A172 (cell line): ENCODE measurements around the gene GALNT2. TPM values are rescaled to one million over a fixed set of nuclear protein-coding genes. Genes with fewer than 3 reads are reported as not detected.

Source experiments
- DNase-seq: peaks from one replicate; pipeline ENCODE4 v3.0.0-alpha.2; 2015; ENCODE audit warnings: low spot score
- total RNA-seq: library from RNA; depleted of rRNA; stranded (reverse); fragments of >200 nt; shearing (Covaris generic); gene quantifications from 2 replicates; pipeline ENCODE4 v1.2.3, GENCODE V29; 2014

The GALNT2 gene
- total RNA-seq, 1 experiment from 2014 or later, result 79.8 TPM

DNA sequence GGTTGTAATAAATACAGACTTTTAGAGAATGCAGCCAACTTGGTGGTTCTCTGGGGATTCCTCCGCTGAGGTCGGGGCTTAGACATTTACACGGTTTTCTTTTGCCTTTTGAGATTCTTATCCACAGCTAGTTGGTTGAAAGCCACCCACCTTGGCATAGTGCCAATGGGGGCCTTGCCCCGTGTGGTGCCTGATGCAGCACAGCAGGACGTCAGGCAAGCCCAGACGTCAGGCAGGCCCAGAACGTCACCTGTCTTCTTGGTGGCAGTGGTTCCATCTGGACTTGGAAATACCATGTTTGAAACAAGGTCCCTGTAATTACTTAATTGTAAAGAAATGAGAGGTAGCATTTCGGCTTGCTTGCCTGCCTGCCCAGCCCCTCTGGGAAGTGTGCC is 78.5 kb downstream of the GALNT2 start:
- no peak for DNase-seq

DNA sequence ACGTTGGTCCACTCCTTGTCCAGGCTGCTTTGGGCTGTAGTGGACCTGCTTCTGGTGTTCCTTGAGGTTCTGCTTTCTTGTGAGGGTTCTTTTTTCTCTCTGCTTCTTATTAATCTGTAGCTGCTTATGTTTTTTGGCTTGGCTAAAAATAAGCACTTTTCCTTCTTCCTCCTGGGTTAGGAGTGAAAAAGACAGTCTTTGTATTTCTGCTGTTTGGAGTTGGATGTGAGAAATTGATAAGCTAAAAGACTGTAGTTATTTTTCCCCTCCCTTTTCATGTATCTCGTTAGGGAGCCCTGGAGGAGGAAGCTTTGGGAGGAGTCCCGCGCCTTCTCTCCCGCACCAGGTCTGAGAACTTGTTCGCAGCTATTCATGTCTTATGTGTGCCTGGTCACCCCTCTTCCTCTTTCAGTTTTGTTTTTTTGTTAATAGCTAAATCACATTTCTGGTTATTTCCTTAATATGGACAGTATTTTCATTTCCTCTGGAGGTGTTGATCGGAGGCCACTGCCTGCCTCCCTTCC is 79.0 kb downstream of the GALNT2 start:
- DNase-seq, result no peak

DNA sequence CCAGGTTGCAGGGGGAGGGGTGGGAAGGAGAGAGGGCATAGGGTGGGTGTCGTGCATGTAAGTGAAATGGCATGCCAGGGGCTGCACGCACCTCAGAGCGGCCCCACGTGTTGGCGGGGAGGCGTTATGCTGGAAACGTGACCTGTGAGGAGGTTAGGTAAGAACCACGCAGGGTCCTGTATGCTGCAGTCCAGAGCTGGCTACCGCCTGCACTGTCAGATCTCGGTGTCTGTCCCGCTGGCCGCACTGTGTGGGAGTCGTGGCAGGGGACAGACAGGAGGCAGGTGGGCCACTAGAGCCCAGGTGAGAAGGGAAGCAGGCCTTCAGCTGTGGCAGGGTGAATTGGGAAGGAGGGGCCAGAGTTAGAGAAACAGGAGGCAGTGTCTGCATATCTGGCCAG is 79.7 kb downstream of the GALNT2 start:
- DNase-seq, result no peak

DNA sequence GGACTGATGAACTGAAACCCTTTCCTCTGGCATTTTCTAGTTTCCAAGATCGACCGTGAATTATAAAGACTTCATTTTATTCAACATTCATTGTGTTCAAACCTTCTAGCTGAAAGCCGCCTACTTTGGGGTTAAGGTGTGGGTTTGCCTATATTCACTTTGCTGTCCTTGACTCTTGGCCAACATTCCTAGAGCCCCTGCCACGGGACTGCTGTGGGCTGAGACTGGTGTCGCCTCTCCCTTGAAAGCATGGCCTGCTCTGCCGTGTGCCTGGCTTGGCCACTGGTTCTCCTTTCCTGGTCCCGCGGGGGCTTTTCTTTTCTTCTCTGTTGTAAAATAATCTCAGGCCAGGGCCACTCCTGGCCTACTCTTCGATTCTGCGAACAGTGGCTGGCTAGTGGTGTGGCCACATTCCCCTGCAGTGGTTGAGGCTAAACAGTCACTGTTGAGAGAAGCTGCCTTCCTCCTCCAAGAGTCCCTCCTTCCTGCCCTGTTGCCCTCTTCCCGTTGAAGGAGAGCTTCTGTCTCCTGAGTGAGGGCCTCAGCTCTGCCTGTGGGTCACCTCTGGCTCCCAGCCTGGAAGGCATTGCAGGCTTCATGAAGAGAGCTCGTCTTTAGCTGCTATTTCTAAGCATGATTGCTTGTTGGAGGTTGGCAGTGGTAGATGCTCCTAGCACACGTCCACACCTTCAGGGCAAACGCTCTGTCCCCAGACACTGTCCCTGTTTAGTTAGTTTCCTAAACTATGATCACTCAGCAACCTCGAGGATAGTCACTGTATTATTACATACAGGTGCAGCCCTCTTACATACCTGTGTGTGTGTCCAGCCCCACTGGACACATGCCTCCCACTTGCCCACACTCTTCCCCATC is 80.5 kb downstream of the GALNT2 start:
- no peak for DNase-seq

DNA sequence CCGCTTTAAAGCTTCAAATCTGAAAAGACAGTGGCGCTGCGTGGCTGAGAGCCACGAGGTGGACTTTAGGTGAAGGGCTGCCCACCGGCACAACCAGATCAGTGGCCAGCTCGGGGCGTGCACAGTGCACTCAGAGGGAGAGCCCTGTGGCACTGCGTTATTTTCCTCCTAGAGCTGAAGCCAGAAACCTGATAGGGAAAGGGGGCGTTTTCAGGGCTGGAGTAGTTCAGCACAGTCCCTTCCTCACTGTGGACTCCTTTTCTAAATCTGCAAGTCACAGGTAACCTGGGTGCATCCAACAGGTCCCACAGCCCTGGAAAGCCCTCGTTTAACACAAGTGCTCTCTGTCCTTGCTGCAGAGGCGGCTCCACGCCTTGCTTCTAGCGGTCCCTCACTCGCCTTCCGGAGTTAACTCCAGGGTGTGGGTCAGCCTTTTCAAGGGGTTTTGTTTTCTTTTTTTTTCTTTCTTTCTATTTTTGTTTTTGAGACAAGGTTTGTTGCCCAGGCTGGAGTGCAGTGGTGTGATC is 81.2 kb downstream of the GALNT2 start:
- no peak for DNase-seq

DNA sequence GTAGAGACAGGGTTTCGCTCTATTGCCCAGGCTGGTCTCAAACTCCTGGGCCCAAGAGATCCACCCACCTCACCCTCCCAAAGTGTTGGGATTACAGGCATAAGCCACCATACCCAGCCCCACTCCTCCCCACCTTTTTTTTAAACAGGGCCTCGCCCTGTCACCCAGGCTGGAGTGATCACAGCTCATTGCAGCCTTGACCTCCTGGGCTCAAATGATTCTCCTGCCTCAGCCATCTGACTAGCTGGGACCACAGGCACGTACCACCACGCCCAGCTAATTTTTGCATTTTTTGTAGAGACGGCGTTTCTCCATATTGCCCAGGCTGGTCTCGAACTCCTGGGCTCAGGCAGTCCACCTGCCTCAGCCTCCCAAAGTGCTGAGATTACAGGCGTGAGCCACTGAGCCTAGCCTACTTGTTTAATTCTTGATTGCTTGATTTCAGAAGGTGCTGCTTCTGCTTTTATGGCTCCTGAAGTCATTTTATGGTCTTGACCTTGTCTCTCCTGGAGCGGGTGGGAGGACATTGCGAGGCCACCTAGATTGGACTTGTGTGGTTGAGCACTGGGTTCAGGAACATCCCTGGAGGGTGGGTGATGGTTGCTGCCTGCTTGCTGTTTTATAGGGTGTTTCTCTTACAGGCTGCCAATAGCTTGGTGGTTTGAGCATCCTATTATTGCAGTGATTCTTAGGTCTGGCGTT is 81.9 kb downstream of the GALNT2 start:
- no peak for DNase-seq

DNA sequence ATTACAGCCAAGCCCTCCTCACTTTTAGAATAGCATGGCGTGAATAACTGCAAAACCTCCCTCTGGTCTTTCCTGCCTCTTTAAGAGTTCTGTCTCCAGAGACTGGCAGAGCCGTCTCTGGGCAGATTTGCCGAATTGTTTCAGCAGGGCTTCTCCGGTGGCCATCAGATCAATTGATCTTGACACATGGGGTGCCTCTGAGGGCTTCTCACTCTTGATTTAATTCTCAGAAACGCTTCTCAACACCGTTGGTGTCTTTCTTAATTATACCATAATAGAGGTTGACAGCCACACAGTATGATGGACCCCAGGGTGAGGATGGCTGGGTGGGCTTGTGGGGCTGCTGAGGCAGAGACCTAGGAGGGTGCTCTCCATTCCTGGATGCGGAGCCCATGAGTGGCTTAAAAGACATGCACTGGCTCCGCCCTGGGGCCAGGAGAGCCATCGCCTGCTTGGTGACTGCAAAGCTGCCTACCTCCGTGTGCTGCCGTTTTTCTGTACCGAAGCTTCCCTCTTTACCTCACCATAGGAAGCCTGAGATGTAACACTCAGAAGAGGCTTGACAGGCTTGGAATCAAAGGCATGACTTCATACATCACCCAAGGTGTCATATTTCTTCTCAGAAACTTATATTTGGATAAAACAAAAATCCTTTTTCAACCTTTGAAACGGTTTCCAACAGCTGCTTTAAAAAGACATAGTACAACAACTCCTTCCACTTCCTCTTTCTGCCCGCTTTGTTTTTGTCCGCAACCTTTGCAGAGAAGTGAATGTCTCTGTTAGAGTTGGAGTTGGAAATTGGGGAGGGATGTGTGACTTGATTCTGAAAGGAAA is 82.9 kb downstream of the GALNT2 start:
- DNase-seq, result no peak

DNA sequence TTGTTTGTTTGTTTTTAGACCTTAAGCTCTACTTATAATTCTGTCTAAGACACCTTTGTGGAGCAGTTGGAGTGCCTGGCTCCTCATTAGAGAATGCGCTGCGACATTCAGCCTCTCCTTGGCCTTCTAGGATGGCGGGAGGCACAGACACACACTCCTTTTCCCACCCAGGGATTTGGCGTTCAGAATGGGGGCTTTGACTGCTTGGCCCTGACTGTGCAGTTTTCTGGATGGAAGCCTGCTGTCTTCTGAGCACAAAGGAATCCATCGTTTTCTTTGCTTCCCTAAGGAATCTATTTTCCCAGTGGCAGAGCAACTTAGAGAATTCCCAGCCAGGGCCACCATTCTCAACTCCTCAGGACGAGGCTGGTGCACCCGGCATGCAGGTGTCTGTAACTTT is 83.6 kb downstream of the GALNT2 start:
- DNase-seq, result no peak

DNA sequence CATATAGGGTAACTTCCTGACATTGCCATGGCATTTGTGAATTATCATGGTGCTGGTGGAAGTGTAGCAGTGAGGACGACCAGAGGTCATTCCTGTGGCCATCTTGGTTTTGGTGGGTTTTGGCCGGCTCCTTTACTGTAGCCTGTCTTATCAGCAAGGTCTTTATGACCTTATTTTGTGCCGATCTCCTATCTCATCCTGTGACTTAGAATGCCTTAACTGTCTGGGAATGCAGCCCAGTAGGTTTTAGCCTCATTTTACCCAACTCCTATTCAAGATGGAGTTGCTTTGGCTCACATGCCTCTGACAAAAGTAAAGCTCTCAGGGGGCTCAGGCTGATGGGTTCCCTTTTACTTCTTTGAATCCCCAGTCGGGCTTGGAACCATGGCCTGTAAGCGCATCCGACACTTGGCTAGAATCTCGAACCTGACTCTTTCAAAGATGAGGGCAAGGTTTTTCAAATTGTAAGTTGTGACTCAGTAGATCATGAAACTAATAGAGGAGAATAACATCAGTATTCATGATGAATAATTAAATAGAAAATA is 85.0 kb downstream of the GALNT2 start:
- DNase-seq, result no peak

DNA sequence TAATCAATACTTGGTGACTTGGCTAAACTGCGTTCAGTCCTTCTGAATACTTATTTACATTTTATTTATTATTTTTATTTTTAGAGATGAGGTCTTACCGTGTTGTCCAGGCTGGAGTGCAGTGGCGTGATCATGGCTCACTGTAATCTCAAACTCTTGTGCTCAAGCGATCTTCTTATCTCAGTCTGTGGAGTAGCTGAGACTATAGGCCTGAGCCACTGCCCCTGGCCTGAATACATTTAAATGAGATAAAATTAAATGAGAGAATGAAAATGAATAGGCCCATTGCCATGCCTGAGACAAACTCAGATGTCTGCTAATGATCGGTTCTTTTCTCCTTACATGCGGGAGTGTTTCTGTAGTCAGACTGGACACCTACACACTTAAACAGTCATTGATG is 86.0 kb downstream of the GALNT2 start:
- no peak for DNase-seq

DNA sequence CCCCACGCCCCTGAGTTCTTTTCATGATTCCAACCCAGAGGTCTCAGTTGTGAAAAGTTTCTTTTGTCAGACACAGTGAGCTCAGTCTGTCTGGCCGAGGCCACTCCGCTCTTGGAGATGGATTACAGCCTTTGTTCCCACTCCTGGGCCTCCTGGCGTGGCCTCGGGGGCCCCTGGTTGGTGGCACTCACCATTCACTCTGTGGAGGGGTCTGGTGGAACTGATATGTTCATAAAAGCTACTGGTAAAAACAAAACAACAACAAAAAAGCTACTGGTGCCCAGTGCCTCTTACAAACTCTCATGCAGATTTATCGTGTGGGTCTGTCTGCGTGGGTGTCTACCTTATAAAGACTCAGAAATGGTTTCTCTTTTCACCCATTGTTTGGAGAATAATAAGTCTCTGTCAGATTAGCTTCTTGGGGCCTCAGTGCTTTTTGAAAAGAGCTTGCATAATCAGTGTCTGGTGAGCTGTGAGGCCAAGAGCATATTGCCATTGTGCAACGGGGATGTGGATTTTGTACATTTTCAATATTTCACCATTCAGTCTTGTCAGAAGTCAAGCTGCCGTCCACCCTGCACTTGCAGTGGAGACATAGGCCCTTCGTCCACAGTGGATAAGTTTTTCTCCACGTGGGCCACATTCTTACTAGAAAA is 86.7 kb downstream of the GALNT2 start:
- DNase-seq, result no peak

DNA sequence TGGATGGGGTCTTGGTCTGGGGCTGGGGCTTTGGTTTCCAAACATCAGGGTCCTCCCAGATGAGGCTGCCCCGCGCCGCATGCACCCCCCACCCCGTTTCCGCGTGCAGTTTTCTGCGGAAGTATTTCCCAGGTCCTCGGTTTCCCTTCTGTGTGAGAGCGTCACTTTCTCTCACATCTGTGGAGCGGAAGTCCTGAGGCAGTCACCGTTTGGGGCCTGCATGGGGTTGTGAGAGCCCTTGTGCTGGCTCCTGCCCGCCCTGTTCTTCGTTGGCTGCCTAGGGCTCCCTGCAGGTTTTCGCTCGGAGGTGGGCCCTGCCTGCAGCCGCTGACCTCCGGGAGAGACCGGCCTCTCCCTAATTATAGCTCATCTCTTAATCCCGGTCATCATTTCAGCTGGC is 88.0 kb downstream of the GALNT2 start:
- DNase-seq, result no peak

DNA sequence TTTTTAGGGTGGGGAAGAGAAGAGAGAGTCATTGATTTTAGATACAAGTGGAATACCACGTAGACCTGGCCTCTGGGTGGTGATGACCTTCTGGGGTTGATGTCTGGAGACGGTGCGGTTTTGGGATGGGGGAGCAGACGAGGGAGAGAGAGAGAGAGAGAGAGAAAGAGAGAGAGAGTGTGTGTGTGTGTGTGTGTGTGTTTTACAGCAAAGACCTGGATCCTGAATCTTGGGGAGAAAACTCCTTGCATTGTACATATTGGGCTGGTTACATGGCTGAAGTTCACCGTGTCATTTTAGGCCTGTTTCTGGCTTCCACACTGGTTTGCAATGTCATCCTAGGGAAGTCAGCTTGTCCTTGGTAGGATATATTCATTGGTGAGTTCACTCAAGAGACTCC is 89.0 kb downstream of the GALNT2 start:
- no peak for DNase-seq

DNA sequence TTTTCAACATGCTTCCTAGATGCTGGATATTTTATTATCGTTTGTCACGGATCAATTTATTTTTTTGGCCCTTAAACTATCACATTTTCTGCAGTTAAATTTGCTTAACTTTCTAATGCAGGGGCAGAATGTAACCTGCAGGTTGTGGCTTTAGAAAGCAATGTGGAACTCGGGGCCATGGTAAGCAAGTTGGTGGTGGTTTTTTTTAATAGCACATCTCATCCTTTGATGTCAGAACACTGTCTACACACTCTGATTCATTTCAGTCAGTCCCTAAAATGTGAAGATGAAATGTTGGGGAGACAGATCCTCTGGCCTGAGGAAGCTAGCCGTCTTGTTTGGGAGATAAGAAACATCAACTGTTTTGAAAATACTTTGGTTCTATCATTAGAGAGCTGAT is 89.5 kb downstream of the GALNT2 start:
- DNase-seq, result no peak

DNA sequence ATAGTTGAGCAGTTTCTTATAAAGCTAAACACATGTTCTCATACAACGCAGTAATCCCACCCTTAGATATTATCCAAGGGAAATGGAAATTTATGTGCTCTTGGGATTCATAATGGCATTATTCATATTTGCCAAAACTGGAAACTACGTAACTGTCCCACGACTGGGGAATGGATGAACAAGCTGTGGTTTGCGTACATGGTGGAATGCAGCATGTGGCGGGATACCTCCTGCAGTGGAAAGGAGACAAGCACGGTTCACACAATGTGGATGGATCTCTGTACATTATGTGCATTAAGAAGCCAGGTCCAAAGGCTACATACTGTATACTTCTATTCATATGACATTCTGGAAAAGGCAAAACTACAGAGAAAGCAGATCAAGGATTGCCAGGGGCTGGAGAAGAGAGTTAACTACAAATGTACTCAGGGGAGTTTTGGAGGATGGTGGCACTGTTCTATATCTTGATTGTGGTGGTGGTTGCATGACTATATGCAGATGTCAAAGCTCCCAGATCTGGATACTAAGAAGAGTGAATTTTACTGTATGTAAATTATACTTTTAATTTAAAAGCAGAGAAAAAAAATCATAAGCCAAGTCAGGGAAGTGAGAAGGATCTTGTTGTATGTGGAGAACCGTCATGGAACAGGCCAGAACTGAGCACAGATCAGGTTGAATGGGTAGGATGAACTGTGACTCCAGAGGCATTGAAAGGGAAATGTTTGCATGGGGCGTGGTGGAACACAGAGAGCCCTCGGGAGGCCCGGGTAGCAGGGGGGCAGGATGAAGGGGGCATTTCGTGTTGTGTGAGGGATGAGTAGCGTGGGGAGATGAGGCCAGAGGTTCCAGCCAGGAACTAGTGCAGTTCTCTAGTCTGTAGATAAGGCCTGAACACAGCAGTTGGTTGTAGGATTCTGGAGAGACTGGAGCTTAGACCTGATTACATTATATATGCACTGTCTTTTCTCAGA is 90.7 kb downstream of the GALNT2 start:
- no peak for DNase-seq

DNA sequence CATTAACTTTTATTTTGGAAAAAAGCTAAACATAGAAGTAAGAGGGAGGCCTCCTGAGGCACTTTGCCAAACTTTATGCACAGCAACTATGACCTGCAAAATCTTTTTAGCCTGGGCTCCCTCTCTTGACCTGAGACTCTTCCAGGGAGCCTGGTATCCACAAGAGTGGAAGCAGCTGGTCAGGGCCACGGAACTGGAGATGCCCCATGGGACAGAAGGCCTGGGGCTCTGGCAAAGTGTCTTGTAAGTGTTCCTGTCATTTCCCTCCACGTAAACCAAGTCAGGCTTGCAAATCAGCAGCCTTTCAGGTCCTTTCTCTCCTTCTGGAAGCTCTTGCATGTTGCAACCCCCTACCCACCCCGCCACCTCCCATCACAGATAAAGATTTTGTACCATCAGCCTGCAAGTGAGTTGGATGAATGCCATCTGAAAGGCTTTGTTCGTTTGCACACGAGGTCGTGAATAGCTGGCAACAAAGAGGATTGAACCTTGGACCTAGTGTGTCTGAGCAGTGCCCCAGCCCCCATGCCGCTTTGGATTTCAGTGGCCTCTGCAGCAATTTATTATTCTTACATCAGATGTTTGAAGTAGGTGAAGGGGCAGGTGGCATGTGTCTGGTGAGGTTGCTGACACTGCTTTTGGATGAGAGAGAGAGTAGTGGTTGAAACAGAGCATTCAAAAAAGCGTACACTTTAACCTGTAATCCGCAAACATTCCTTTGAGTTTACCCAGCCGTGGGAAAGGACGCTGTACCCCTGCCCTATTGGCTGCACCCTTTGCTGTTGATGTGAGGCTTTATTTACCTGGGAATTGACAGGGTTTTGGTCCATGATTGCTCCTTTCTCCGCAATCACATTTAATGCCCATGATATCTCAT is 91.6 kb downstream of the GALNT2 start:
- no peak for DNase-seq

DNA sequence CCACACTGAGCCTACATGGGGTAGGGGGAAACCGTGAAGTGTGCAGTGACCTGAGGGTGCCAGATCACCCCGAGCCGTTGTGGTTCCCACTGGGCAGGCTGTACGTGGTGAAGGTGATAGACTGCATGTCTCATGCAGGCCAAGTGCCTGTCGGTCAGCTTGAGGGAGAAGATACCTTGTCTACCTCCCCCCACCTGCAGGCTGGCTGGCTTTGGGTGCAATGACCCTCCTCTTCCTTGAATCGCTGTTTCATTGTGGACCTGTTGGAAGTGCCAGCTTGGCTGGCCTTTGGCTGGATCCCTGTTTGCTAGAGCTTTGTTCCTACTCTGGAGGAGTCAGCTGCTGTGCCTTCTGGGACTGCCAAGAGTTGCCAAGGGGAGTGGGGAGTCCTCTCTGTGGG is 92.5 kb downstream of the GALNT2 start:
- no peak for DNase-seq

DNA sequence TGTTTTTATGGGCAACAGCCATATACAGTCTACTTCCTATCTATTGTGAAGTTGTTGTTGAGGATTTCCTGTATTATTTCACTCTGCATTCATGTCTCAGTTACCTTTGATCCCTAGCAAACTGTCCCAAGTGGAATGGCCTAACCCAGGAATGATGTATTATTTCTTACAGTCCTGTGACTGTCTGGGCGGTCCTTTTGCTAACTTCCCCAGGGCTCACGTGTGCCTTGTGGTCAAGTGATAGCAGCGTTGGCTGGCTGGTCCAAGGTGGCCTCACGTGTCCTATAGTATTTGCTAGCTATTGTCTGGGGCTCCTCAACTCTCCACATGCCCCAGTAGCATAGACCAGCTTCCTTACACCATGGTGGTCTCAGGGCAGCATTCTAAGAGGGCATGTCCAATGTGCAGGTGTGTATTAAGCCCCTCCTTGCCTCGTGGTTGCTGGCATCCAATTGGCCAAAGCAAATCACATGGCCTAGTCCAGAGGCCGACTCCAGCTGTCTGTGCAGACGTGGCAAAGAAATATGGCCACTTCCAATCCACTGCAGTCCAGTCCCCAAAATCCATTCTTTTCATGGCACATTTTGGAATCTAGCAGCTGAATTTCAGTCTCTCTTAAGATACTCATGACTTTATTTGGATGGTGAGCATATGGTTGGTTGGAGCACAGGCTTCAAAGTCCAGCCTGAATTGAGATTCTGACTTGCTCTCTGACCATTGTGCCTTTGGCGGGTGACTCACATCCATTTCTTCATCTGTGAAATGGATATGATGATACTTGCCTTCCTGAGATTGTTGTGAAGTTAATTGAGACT is 94.1 kb downstream of the GALNT2 start:
- DNase-seq, result no peak
